HG02588 (cell line): ENCODE data around the gene FAIM.
"Not testable (repeated sequence)": the region's sequence is repeated elsewhere in the genome, so short reads cannot be mapped to it uniquely, and the experiment has no call there.

Source experiments
- ATAC-seq: cut with Tn5 transposase; IDR thresholded peaks from one replicate; pipeline ENCODE4 v1.9.1; 2021; ENCODE audit warnings: mild to moderate bottlenecking, moderate library complexity; ENCODE audit not compliant: unreplicated experiment

Gene FAIM

GRCh38 chr3:138675393-138675792 is 66.8 kb downstream of the FAIM start:
- no peak for ATAC-seq

DNA sequence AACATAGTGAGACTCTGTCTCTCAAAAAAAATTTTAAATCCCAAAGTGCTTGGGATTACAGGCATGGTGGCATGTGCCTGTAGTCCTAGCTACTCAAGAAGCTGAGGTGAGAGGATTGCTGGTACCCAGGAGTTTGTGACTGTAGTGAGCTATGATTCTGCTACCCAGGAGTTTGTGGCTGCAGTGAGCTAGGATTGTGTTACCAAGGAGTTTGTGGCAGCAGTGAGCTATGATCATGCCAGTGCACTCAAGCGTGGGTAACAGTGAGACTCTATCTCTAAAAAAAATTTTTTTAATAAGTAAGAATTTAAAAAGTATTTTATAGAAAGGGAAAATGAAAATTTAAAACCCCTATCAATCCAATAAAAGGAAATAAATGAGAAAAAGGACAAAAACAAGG is 69.5 kb downstream of the FAIM start:
- no peak for ATAC-seq

DNA sequence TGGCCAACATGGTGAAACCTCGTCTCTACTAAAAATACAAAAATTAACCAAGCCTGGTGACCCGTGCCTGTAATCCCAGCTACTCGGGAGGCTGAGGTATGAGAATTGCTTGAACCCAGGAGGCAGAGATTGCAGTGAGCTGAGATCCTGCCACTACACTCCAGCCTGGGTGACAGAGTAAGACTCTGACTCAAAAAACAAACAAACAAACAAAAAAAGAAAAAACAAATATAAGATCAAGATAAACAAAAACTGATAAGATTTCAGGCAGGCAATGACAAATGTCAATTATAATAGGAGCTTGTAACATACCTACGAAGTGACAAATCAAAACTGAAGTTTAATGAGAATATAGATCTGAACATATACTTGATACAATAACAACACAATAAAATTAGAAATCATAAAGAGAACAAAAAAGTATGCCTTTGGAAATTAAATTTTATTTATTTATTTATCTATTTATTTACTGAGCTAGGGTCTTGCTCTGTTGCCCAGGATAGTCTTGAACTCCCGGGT is 70.4 kb downstream of the FAIM start:
- ATAC-seq = no peak

DNA sequence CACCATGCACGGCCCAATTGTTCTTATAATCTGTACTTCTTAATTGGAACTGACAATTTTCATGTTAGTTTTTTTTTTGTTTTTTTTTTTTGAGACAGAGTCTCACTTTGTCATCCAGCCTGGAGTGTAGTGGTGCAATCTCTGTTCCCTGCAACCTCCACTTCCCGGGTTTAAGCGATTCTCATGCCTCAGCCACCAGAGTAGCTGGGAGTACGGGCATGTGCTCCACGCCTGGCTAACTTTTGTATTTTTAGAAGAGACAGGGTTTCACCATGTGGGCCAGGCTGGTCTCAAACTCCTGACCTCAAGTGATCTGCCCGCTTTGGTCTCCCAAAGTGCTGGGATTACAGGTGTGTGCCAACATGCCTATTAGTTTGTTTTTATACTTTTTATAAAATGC is 72.4 kb downstream of the FAIM start:
- not testable (repeated sequence) for ATAC-seq

DNA sequence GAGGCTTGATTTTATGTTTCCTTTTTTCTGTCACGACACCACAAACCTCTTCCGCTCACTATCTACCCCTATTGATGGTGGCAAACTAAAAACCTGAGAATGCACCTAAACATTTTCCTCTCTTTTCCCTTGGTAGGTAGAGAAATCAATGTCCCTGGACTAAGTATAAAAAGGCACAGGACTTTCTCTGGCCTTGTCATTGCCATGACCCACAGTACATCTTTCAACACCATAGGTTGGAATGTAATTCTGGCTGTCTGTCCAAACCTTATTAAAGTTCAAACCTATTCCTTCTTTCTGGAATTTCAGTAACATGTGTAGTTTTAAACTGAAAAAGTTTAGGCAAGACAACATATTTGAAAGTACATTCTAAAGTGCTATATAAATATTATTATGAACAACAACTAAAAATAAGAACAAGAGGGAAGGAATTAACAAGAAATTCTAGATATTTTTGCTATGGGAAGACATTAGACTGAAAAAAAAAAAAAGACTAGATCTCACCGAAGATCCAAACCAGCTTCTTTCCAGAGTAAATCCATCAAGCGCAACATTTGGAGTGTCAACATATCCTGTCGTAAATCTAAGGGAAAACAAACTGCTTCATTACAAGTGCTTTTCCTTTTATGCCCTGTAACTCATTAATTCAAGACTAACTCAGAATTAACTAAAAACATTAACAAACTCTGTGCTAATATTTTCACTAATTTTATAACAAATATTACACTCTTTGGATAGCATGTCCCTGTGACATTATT is 73.1 kb downstream of the FAIM start:
- no peak for ATAC-seq

- no peak for ATAC-seq
Observed at GRCh38 chr3:138682648-138683047, 74.1 kb downstream of the FAIM start.
